Stimulated activated CD8-positive, alpha-beta memory T cell treated with anti-CD3 and anti-CD28 coated beads, Interleukin-2, amount 100 ng/mL, for 1 hour (primary cell): ENCODE measurements around the gene MOCS3.
A peak's percentile ranks its signal among the peaks of the same experiment; 100 is the strongest.

Experiments used
- DNase-seq, 2 donors: peaks; one replicate each; pipeline ENCODE4 v3.0.0-alpha.2; 2020; ENCODE audit warnings: low read depth in 2 of 2

Gene MOCS3, protein sequence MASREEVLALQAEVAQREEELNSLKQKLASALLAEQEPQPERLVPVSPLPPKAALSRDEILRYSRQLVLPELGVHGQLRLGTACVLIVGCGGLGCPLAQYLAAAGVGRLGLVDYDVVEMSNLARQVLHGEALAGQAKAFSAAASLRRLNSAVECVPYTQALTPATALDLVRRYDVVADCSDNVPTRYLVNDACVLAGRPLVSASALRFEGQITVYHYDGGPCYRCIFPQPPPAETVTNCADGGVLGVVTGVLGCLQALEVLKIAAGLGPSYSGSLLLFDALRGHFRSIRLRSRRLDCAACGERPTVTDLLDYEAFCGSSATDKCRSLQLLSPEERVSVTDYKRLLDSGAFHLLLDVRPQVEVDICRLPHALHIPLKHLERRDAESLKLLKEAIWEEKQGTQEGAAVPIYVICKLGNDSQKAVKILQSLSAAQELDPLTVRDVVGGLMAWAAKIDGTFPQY

GRCh38 chr20:50958615-50959542 lies at the start of gene MOCS3:
Gene MOCS3, plus strand, starts transcription at chr20:50958818. Its CDS starts 25 bp downstream, at chr20:50958843.
- DNase-seq: peak; percentile 62 to 63

DNA sequence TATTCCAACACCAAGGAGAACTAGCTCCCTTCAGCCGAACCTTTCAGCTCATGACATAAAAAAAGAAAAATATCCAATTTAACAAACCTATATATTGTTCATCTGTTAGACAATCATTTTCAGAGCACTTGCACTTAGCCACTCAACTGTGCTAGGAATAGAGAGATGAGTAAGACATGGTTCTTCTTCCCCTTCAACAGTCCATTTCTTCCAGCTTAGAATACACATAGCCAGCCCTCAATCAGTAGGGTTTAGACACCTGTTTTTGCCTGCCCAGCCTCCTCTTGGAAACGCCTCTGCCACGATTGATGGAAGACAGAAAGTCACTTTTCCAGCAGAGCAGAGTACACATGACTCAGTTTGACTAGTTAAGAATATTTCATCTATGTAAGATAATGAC lies 49.2 kb upstream of the MOCS3 start:
- no peak for DNase-seq

GRCh38 chr20:50911030-50911429 lies 47.6 kb upstream of the MOCS3 start:
- no peak for DNase-seq

DNA sequence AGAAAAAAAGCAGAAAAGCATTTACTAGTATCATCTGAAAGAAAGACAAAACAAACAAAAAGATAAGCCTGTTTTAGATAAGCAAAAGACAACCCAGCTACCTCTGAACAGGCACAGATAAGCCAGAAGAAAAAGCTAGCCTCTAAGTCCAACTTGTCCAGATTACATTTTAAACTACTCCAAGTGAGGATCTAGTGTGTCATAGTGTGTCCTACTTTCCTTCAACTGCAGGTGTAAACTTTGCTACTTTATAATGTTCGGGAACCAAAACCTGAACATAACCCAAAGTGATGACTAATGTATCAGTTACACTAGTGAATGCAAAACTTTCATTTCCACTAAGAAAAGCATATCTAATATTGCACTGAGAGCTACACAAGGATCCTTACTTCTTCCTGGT lies 46.9 kb upstream of the MOCS3 start:
- DNase-seq: no peak

DNA sequence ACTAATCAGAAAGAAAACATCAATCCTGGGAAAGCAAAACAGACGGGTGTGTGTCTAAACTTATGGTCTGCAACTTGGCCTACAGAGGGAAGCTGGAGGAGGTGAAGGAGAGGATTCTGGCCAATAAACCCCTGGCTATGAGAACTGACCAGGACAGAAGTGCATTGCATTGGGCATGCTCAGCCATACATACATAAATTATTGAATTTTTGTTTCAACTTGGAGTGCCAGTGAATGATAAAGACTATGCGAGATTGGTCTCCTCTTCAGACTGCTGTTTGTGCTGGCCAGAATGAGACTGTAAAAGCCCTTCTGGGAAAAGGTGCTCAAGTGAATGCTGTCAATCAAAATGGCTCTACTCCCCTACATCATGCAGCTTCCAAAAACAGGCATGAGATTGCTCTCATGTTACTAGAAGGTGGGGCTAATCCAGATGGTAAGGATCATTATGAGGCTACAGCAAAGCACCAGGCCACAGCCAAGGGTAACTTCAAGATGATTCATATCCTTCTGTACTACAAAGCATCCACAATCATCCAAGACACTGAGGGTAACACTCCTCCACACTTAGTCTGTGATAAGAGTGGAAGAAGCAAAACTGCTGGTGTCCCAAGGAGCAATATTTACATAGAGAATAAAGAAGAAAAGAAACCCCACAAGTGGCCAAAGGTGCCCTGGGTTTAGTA lies 44.8 kb upstream of the MOCS3 start:
- no peak for DNase-seq

DNA sequence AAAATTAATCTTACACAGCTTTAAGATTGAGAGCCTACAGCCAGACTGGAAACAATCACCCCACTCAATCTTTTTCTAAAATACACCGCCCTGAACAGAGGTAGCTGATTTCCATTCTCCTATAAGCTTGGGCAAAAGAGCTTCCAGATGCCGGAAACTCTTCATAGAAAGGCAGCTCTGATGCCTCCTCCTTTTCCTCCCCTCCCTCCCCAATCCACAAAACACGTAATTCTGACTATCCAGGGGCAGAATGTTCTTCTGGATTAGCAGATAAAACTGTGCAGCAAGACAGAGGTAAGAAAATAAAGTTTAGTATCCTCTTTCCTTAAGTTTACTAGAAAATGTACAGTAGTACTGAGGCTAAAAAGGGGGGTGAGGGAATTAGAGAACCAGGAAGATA lies 43.2 kb upstream of the MOCS3 start:
- DNase-seq: no peak

DNA sequence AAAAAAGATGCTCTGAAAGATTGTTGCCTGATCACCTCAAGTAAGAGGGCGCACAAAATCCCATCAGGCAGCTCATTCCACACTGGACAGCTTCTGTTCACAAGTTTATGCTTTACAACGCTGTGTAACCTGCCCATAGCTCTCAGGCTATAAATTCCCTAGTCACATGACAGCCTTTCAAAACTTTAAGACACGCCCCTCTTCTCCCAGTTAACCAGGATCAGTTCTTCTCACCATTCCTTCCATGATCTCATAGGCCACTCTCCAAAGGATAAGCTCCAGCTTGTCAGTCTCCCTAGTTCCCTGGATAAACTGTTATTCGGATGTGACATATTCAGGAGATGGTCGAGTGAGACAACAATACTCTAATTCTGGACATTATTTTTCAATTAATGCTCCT lies 42.4 kb upstream of the MOCS3 start:
- no peak for DNase-seq

DNA sequence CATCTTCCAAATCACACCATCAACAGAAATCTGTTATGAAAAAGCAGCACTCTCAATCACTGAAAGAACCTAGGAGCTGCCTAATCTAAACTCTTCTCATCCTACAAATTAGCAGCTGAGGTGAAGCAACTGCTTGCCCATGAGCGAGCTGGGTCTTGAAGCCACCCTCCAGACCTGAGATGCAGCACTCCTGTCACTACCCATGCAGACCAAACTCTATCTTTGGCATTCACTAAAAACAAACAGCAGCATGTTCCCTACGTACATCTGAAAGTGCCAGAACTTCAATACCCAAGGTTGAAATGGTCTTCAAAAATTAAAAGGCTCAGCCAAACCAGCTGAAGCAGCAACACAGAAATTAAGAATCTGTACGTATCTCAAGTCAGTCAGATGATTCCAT lies 41.7 kb upstream of the MOCS3 start:
- no peak for DNase-seq

GRCh38 chr20:50918403-50918802 lies 40.2 kb upstream of the MOCS3 start:
- no peak for DNase-seq

DNA sequence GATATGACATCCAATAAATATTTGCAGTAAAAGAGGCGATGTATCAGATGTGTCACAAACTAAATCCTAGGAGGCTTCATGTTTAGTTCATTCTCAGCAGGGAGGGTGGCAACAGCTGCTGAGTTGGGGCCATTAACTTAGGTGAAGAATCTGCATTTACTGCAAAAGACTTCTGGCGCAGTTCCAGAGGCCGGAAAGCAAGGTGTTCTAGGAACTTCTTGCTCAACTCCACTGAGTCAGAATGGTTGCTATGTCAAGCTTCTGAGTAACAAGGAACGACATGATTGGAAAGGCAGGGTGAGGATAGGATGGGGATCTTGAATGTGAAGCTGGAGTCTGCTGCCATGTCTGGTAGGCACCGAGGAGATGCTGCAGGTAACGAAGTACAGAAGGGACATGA lies 39.1 kb upstream of the MOCS3 start:
- DNase-seq: no peak

DNA sequence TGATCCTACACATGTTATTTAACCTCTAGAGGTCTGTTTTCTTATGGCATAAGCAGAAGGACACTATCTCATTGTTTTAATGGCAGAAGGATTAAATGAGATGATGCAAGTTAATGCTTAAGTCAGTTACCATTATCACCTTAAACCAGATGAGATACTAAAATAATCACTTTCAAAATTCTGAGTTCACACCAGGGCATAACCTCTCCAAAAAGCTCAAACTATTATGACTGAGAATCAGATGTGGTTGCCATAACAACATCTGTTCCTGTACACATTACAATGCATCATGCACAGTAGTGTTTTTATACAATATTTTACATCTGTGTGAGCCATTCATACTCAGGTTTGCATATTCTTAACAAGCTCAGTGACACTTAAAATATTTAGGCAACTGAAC lies 37.6 kb upstream of the MOCS3 start:
- no peak for DNase-seq

DNA sequence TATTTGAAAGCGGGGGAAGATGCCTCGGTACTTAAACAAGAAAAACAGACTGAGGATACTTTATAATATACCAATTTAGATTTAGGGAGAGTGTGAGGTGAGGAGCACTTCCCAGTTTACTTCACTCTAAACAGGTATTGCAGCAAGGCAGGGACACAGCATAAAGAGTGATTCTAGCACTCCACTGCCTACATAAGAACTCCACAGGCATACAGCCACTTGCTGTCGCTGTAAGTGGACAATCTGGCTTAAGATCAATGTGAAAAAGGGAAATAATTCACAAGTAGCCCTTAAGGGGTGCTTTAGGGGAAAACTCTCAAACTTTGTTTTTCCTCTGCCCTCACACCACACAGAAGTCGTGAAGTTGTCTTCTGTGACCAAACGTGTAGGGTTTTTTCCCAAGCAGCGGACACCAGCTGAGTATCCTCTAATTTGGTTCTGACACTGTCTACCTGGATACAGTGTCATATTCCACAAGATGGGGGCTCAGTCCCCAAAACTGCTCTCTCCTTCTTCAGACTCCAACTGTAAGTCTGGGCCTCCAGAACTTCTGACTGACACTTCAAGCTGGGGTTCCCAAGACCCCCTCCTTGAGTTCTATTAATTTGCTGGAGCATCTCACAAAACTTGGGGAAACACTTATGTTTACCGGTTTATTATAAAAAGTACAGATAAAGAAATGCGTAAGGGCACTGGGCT lies 36.7 kb upstream of the MOCS3 start:
- no peak for DNase-seq

GRCh38 chr20:50924261-50924920 lies 34.2 kb upstream of the MOCS3 start:
- no peak for DNase-seq

GRCh38 chr20:50926530-50926929 lies 32.1 kb upstream of the MOCS3 start:
- no peak for DNase-seq

GRCh38 chr20:50928469-50928868 lies 30.1 kb upstream of the MOCS3 start:
- DNase-seq: no peak

DNA sequence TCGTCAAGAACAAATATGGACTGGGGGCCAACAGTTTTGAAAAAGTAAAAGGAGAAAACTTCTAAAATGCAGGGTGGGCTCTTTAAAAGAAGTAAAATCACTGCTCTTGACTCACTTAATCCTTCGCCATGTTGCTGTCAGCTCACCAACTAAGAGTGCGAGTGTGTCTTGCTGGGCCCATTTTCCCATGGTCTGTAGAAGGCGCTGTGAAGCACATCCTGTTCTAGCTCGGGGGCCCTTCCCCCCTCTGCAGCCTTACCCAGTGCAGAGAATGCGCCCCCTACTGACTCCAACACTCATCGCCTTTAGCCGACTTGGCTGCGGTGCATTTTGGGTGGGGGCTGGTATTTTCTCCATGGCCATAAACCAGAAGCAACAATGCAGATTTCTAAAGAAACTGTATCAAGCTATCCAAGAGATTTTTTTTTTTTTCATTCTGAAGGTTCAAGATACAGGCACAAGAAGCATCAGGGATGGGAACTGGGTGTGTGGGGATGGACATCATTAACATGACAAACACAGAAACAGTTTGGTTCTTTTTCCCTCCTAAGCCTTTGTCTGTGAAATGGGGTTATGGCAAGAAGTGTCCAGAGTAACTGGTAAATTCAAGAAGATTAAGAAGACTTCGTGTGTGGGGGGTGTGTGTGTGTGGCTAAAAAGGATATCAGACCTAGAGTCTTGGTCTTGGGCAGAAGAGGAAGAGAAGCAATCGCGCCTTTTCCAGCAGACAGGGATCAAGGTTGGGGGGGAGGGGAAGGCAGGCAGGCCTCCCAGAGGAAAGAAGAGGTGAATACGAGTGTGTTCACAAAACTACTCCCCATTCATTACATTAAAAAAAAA lies 29.1 kb upstream of the MOCS3 start:
- DNase-seq: peak; percentile 69 to 82

DNA sequence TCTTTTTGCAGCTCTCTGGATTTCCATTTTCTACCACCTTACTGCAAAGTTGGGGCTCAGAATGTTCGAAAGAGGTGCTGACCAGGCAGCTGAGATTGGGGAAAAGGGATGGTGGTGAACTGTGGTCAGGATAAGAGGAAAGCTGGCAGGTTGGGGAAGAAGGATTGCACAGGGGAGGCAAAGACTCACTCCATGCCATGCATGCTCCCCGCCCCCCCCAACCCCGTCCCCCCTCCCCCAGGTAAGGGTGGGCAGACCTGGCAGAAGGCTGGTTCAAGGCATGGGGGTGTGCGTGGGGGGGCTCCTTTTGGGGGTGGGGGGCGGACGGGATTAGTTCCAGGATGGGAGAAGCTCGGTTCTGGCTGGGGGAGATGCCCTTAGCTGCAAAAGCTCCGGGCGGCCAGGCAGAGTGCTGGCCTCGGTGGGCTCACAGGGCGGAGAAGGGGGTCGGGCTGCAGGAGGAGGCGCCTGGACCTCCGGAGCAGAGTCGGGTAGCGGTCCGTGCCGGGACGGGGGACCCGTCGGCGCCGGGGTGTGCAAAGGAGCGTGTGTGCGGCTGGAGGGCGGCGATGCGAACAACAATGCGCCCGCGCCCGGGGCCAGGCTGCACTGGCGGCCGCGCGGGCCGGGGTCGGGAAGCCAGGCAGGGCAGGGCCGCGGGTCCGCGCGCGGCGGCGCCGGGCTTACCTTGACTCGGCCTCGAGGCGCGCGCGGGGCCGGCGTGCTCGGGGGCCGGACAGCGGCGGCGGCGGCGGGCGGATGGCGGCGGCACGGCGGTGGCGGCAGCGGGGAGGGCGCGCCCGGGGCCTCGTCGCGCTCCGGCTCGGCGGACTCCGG lies 28.3 kb upstream of the MOCS3 start:
- DNase-seq: no peak

DNA sequence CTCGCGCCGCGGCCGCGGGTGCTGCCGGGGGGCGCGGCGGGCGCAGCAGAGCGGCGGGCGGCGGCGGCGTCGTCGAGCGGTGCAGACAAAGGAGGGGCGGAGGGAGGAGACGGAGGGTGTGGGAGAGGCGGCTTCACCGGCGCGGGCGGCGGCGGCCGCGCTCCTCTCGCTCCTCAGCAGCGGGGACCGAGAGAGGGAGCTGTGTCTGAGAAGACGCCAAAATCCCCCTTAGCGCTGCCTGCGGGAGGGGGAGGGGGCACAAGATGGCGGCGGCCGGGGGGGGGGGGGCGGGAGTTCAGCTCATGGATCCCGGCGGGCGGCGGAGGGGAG lies 27.7 kb upstream of the MOCS3 start:
- peak in 1 of 2 donors; percentile 55 for DNase-seq

- DNase-seq: peak; percentile 69 to 77
These were observed 27.2 kb upstream of the MOCS3 start, which contains the start of gene ADNP for GRCh38 chr20:50931306-50932015. Gene ADNP, minus strand, starts transcription at chr20:50931437. Its CDS starts 27,441 bp downstream, at chr20:50903996.
